HG02973 (cell line): ENCODE results near the gene TLR1.
"Not testable (repeated sequence)": the region's sequence is repeated elsewhere in the genome, so short reads cannot be mapped to it uniquely, and the experiment has no call there.

Experiments
- ATAC-seq: cut with Tn5 transposase; IDR thresholded peaks from one replicate; pipeline ENCODE4 v1.9.1; 2021; ENCODE audit warnings: moderate library complexity; ENCODE audit not compliant: unreplicated experiment

The TLR1 gene

GRCh38 chr4:38806251-38806650 is 1.7 kb upstream of the TLR1 start:
- not testable (repeated sequence) for ATAC-seq

GRCh38 chr4:38805530-38806145 is 1.0 kb upstream of the TLR1 start:
- peak; percentile 77 for ATAC-seq

- peak; percentile 43 for ATAC-seq
These were observed 548 bp downstream of the TLR1 start for GRCh38 chr4:38803833-38804653.

GRCh38 chr4:38802561-38803355 is 1.8 kb downstream of the TLR1 start:
- ATAC-seq, result no peak

GRCh38 chr4:38800961-38801450 is 3.6 kb downstream of the TLR1 start:
- no peak for ATAC-seq

GRCh38 chr4:38800366-38800765 is 4.2 kb downstream of the TLR1 start:
- no peak for ATAC-seq

- no peak for ATAC-seq
These were observed 9.5 kb downstream of the TLR1 start for GRCh38 chr4:38795087-38795486.

- ATAC-seq, result no peak
These were observed 10.5 kb downstream of the TLR1 start for GRCh38 chr4:38794051-38794450.

GRCh38 chr4:38791010-38791409 is 13.6 kb downstream of the TLR1 start:
- no peak for ATAC-seq

- no peak for ATAC-seq
These were observed 16.3 kb downstream of the TLR1 start for GRCh38 chr4:38788317-38788716.

- no peak for ATAC-seq
These were observed 16.9 kb downstream of the TLR1 start for GRCh38 chr4:38787693-38788092.

GRCh38 chr4:38785901-38786402 is 18.6 kb downstream of the TLR1 start:
- ATAC-seq, result peak; percentile 64

- no peak for ATAC-seq
These were observed 19.4 kb downstream of the TLR1 start for GRCh38 chr4:38785041-38785790.

GRCh38 chr4:38784141-38784540 is 20.4 kb downstream of the TLR1 start:
- no peak for ATAC-seq

- no peak for ATAC-seq
These were observed 21.5 kb downstream of the TLR1 start for GRCh38 chr4:38783109-38783460.

- ATAC-seq, result peak; percentile 52
These were observed 22.0 kb downstream of the TLR1 start, which contains the start of gene TLR10 for GRCh38 chr4:38782452-38783108. TSS of gene TLR10 (minus strand) at chr4:38782990. CDS start at chr4:38775590, 7,400 bp downstream.

GRCh38 chr4:38781854-38782261 is 22.7 kb downstream of the TLR1 start:
- no peak for ATAC-seq

- ATAC-seq, result no peak
These were observed 23.6 kb downstream of the TLR1 start for GRCh38 chr4:38780833-38781484.

GRCh38 chr4:38779790-38780189 is 24.8 kb downstream of the TLR1 start:
- ATAC-seq, result no peak
